Colonic mucosa (tissue), 4 donors: ENCODE results near the gene GRK4. TPM values are rescaled to one million over a fixed set of nuclear protein-coding genes. Genes with fewer than 3 reads are reported as not detected.
"Not testable (repeated sequence)": the region's sequence is repeated elsewhere in the genome, so short reads cannot be mapped to it uniquely, and the experiment has no call there.

ENCODE experiments used
- DNase-seq: peaks from one replicate; pipeline ENCODE4 v3.0.0-alpha.2; 2020
- H3K27ac ChIP-seq: fragments of 200-600 bp; one replicate; pipeline ENCODE4 v1.8.0; 2021
- H3K27me3 ChIP-seq: fragments of 200-600 bp; one replicate; pipeline ENCODE4 v1.8.0; 2021
- H3K36me3 ChIP-seq: fragments of 200-600 bp; one replicate; pipeline ENCODE4 v1.8.0; 2021
- H3K4me1 ChIP-seq: fragments of 200-600 bp; one replicate; pipeline ENCODE4 v1.8.0; 2021; ENCODE audit warnings: mild to moderate bottlenecking
- H3K4me3 ChIP-seq: fragments of 200-600 bp; one replicate; pipeline ENCODE4 v1.8.0; 2021
- H3K9ac ChIP-seq, 2 donors: one replicate each; pipeline ENCODE4 v1.7.0; 2013; ENCODE audit warnings: control low read depth in 2 of 2, low read depth in 2 of 2, low read length in 2 of 2
- H3K9me3 ChIP-seq: fragments of 200-600 bp; one replicate; pipeline ENCODE4 v1.8.0; 2021
- CTCF ChIP-seq: fragments of 200-600 bp; IDR thresholded peaks from one replicate; pipeline ENCODE4 v1.8.0; 2022; ENCODE audit warnings: antibody characterized with exemption, mild to moderate bottlenecking
- intact Hi-C: fragments of 100-400 bp; cut with DNase I; formaldehyde crosslinking; loops from one replicate; pipeline ENCODE4 v1.14.1; 2022
- total RNA-seq, 2 donors: library from RNA; stranded (reverse); fragmentation: NEBNext Ultra II Directional in 1 of 2; extraction: Animal tissue kit (Norgen Biotek cat#: 25700) in 1 of 2; gene quantifications; one replicate each; pipeline ENCODE4 v1.2.1, GENCODE V29; 2021
- donor health status: healthy.
- donor health status: DM: no; HTN: no; CAD: no.
- donor health status: DM: no; HTN: no; CAD: no.

Gene GRK4
- total RNA-seq, 2 donors from 2014 or later: 0.77 to 1.7 TPM

- no peaks in the 10 kb centered on the region for H3K27me3 ChIP-seq
- H3K4me3 ChIP-seq: no peak overlapping the region
- TF ChIP-seq CTCF: no peak
- DNase-seq: no peak
- H3K36me3 ChIP-seq: peaks cover 16% of the 10 kb centered on the region
- intact Hi-C loops: no loop called here
- H3K9me3 ChIP-seq: no peaks in the 10 kb centered on the region
- H3K4me1 ChIP-seq: no peaks in the 10 kb centered on the region
- no peak overlapping the region for H3K9ac ChIP-seq
- H3K27ac ChIP-seq: no peak overlapping the region
Measured at GRCh38 chr4:2953496-2953895, 9.9 kb upstream of the GRK4 start.

- intact Hi-C loops: no loop called here
- Histone ChIP-seq H3K9ac (no peak overlapping the region), H3K4me1 (no peaks in the 10 kb centered on the region), H3K27ac (no peak overlapping the region), H3K27me3 (no peaks in the 10 kb centered on the region), H3K9me3 (no peaks in the 10 kb centered on the region), H3K4me3 (no peak overlapping the region), H3K36me3 (peaks cover 16% of the 10 kb centered on the region)
- TF ChIP-seq CTCF: peak; percentile 8
- peak; percentile 24 for DNase-seq
Measured at GRCh38 chr4:2954358-2955185, 8.8 kb upstream of the GRK4 start.

- H3K27ac ChIP-seq, DNase-seq, H3K27me3 ChIP-seq, H3K4me3 ChIP-seq, intact Hi-C loops, H3K4me1 ChIP-seq, H3K9me3 ChIP-seq, H3K9ac ChIP-seq: not testable (repeated sequence)
- H3K36me3 ChIP-seq: peaks cover 12% of the 10 kb centered on the region
Measured at GRCh38 chr4:2955186-2956044, 8.0 kb upstream of the GRK4 start.

GRCh38 chr4:2958446-2958845 lies 4.9 kb upstream of the GRK4 start:
- DNase-seq: no peak
- intact Hi-C loops: no loop called here
- Histone ChIP-seq H3K4me1 (peaks cover 4% of the 10 kb centered on the region), H3K27ac (no peak overlapping the region), H3K4me3 (no peak overlapping the region), H3K9ac (no peak overlapping the region), H3K27me3 (no peaks in the 10 kb centered on the region), H3K9me3 (no peaks in the 10 kb centered on the region), H3K36me3 (no peaks in the 10 kb centered on the region)
- TF ChIP-seq CTCF: no peak

GRCh38 chr4:2960450-2960849 lies 2.9 kb upstream of the GRK4 start:
- intact Hi-C loops: not testable (repeated sequence)

GRCh38 chr4:2961421-2961810 lies 2.0 kb upstream of the GRK4 start:
- no peak overlapping the region for H3K27ac ChIP-seq
- H3K9ac ChIP-seq: peak overlapping the region in 1 of 2 donors; percentile 81

More at GRCh38 chr4:2960450-2960849, 2.9 kb upstream of the GRK4 start:
- not testable (repeated sequence) for H3K4me1 ChIP-seq, H3K9me3 ChIP-seq, H3K27ac ChIP-seq, DNase-seq, H3K36me3 ChIP-seq, H3K9ac ChIP-seq, H3K27me3 ChIP-seq, H3K4me3 ChIP-seq

More at GRCh38 chr4:2961421-2961810, 2.0 kb upstream of the GRK4 start:
- Histone ChIP-seq H3K27me3 (no peaks in the 10 kb centered on the region), H3K9me3 (no peaks in the 10 kb centered on the region), H3K36me3 (no peaks in the 10 kb centered on the region), H3K4me3 (no peak overlapping the region), H3K4me1 (peaks cover 7% of the 10 kb centered on the region)
- peak; percentile 23 for DNase-seq
- TF ChIP-seq CTCF: no peak
- intact Hi-C loops: no loop called here
